SU-DHL-6 (cell line): ENCODE data around the gene STX10.

Experiments
- EZH2phosphoT487 ChIP-seq: fragments of 200-600 bp; sonication (generic), shearing (Covaris generic); conservative IDR thresholded peaks from 2 replicates; pipeline ENCODE4 v1.6.1; 2018; ENCODE audit warnings: mild to moderate bottlenecking, antibody characterized with exemption, low read length, moderate library complexity, mixed read lengths
- TF ChIP-seq, protein P1 (sequence below): fragments of 200-600 bp; sonication (generic); IDR thresholded peaks from one replicate; pipeline ENCODE4 v1.5.1; 2017; ENCODE audit warnings: antibody characterized with exemption, mild to moderate bottlenecking, low read length, moderate library complexity; ENCODE audit not compliant: insufficient read depth, poor library complexity, severe bottlenecking

DNA sequence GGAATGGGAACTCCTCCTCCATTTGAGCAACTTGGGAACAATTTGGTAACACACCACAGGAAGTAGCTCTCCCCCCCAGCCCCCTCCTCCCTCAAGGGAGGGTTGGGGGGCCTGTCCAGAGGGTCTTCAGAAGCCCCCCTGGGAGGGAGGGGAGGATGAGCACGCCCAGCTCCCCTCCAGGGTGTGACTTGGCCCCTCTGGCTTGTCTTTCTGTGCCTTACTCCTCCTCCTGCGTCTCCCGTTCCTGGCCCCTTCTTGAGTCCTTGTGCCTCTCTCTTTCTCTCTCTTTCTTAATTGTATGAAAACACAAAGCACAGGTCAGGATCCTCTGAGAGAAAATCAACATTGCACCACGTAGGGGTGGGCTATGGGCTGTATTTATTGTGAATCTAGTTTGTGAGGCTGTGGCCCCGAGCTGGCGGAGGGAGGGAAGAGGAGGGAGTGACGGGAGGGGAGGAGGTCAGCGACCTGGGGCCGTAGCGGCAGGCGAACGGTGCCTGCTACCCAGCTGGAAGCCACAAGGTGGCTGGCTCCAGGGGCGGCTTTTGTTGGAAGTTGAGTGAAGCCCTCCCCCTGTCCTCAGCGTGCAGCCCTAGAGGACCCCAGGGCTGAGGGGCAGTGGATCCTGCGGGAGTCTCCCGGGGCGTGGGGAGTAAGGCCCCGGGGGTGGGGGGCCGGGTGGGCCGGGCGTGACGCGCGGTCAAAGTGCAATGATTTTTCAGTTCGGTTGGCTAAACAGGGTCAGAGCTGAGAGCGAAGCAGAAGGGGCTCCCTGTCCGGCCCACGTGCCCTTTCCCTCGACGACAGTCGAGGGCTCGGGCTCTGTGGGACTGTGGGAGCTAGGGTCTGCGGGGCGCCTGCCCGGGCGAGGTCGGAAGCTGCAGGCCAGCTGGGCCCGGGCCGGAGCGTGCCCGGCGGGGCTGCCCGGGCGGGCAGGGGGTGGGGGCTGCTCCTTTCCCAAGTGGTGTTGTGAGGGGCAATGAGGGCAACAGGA is 53.9 kb downstream of the STX10 start:
- TF ChIP-seq, protein P1, sequence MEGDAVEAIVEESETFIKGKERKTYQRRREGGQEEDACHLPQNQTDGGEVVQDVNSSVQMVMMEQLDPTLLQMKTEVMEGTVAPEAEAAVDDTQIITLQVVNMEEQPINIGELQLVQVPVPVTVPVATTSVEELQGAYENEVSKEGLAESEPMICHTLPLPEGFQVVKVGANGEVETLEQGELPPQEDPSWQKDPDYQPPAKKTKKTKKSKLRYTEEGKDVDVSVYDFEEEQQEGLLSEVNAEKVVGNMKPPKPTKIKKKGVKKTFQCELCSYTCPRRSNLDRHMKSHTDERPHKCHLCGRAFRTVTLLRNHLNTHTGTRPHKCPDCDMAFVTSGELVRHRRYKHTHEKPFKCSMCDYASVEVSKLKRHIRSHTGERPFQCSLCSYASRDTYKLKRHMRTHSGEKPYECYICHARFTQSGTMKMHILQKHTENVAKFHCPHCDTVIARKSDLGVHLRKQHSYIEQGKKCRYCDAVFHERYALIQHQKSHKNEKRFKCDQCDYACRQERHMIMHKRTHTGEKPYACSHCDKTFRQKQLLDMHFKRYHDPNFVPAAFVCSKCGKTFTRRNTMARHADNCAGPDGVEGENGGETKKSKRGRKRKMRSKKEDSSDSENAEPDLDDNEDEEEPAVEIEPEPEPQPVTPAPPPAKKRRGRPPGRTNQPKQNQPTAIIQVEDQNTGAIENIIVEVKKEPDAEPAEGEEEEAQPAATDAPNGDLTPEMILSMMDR, result no peak
- TF ChIP-seq EZH2phosphoT487, result no peak
